Measurements from ENCODE around the gene EPDR1. TPM values are rescaled to one million over a fixed set of nuclear protein-coding genes. Genes with fewer than 3 reads are reported as not detected.

EPDR1 gene
- total RNA-seq, 1 donor from 2014 or later: 26.4 TPM

- Histone ChIP-seq H3K36me3 (ENCODE audit: control insufficient read depth, insufficient read depth, low read length) (no peaks in the 10 kb centered on the region), H3K4me3 (ENCODE audit: low read depth, low read length) (no peak overlapping the region), H3K27me3 (ENCODE audit: control insufficient read depth, insufficient read depth, low read length) (no peaks in the 10 kb centered on the region)
- no peak for TF ChIP-seq CTCF (IDR thresholded peaks at IDR 0.05; ENCODE audit: insufficient read depth, low read length, poor library complexity, severe bottlenecking)
- no peak for DNase-seq (ENCODE audit: low read depth)
Measured at GRCh38 chr7:37971491-37971890, 51.1 kb downstream of the EPDR1 start.

GRCh38 chr7:37973915-37974314 lies 53.5 kb downstream of the EPDR1 start:
- no peak for DNase-seq (ENCODE audit: low read depth)
- H3K4me3 ChIP-seq (ENCODE audit: low read depth, low read length): no peak overlapping the region
- TF ChIP-seq CTCF (IDR thresholded peaks at IDR 0.05; ENCODE audit: insufficient read depth, low read length, poor library complexity, severe bottlenecking): no peak
- no peaks in the 10 kb centered on the region for H3K27me3 ChIP-seq (ENCODE audit: control insufficient read depth, insufficient read depth, low read length)
- H3K36me3 ChIP-seq (ENCODE audit: control insufficient read depth, insufficient read depth, low read length): no peaks in the 10 kb centered on the region

- H3K4me3 ChIP-seq (ENCODE audit: low read depth, low read length): no peak overlapping the region
- H3K36me3 ChIP-seq (ENCODE audit: control insufficient read depth, insufficient read depth, low read length): no peaks in the 10 kb centered on the region
- no peak for DNase-seq (ENCODE audit: low read depth)
- no peak for TF ChIP-seq CTCF (IDR thresholded peaks at IDR 0.05; ENCODE audit: insufficient read depth, low read length, poor library complexity, severe bottlenecking)
- no peaks in the 10 kb centered on the region for H3K27me3 ChIP-seq (ENCODE audit: control insufficient read depth, insufficient read depth, low read length)
Measured at GRCh38 chr7:37974711-37975110, 54.3 kb downstream of the EPDR1 start.

GRCh38 chr7:37977243-37977642 lies 56.8 kb downstream of the EPDR1 start:
- no peaks in the 10 kb centered on the region for H3K36me3 ChIP-seq (ENCODE audit: control insufficient read depth, insufficient read depth, low read length)
- H3K4me3 ChIP-seq (ENCODE audit: low read depth, low read length): no peak overlapping the region
- no peak for DNase-seq (ENCODE audit: low read depth)
- H3K27me3 ChIP-seq (ENCODE audit: control insufficient read depth, insufficient read depth, low read length): no peaks in the 10 kb centered on the region
- TF ChIP-seq CTCF (IDR thresholded peaks at IDR 0.05; ENCODE audit: insufficient read depth, low read length, poor library complexity, severe bottlenecking): no peak

- no peak for DNase-seq (ENCODE audit: low read depth)
Measured at GRCh38 chr7:37981664-37982063, 61.2 kb downstream of the EPDR1 start.

More at GRCh38 chr7:37981664-37982063, 61.2 kb downstream of the EPDR1 start:
- no peaks in the 10 kb centered on the region for H3K27me3 ChIP-seq (ENCODE audit: control insufficient read depth, insufficient read depth, low read length)
- no peaks in the 10 kb centered on the region for H3K36me3 ChIP-seq (ENCODE audit: control insufficient read depth, insufficient read depth, low read length)
- H3K4me3 ChIP-seq (ENCODE audit: low read depth, low read length): no peak overlapping the region
- TF ChIP-seq CTCF (IDR thresholded peaks at IDR 0.05; ENCODE audit: insufficient read depth, low read length, poor library complexity, severe bottlenecking): no peak

Data from kidney epithelial cell (primary cell).